Breast epithelium (tissue), 3 donors: ENCODE measurements around the gene ITPRIP.

ENCODE experiments used
- CTCF ChIP-seq, 3 donors: fragments of 450-650 bp; IDR thresholded peaks; one replicate each; pipeline ENCODE4 v1.5.1; 2016 to 2017; ENCODE audit warnings: antibody characterized with exemption in 3 of 3, mild to moderate bottlenecking in 3 of 3, moderate library complexity in 3 of 3
- POLR2A ChIP-seq: fragments of 450-650 bp; IDR thresholded peaks from one replicate; pipeline ENCODE4 v1.6.1; 2016; ENCODE audit warnings: antibody characterized with exemption, mild to moderate bottlenecking, moderate library complexity
- POLR2AphosphoS5 ChIP-seq, 3 donors: sonication (generic); formaldehyde crosslinking; IDR thresholded peaks; one replicate each; pipeline ENCODE4 v1.6.1; 2017; ENCODE audit warnings: antibody characterized with exemption in 3 of 3

- no peak for TF ChIP-seq CTCF (IDR thresholded peaks at IDR 0.05)
- TF ChIP-seq POLR2A = no peak
- TF ChIP-seq POLR2AphosphoS5 (IDR thresholded peaks at IDR 0.05) = no peak
These were observed 65.0 kb downstream of the ITPRIP start for GRCh38 chr10:104273286-104273685.
